NCI-H446 (cell line): ENCODE results near the gene IL27RA.
"Not testable (repeated sequence)": the region's sequence is repeated elsewhere in the genome, so short reads cannot be mapped to it uniquely, and the experiment has no call there.

Experiments
- DNase-seq, 2 experiments: peaks; one replicate each; lab custom pipeline; 2025; lab: John Stamatoyannopoulos, UW

IL27RA gene

DNA sequence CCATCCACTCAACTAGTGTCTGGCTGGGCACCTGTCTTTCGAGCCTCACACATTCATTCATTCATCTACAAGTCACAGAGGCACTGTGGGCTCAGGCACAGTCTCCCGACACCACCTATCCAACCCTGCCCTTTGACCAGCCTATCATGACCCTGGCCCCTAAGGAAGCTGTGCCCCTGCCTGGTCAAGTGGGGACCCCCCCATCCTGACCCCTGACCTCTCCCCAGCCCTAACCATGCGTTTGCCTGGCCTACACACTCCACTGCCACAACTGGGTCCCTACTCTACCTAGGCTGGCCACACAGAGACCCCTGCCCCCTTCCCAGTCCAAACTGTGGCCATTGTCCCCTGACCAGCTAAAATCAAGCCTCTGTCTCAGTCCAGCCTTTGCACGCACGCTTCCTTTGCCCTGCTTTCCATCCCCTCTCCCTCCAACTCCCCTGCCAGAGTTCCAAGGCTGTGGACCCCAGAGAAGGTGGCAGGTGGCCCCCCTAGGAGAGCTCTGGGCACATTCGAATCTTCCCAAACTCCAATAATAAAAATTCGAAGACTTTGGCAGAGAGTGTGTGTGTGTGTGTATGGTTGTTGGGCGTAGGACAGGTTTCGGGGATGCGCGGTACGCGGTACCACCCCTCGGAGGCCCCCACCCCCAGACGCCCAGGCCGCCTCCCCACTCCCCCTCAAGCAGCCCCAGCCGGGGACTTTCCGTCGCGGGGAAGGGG lies 404 bp upstream of the IL27RA start:
- DNase-seq = no peak

DNA sequence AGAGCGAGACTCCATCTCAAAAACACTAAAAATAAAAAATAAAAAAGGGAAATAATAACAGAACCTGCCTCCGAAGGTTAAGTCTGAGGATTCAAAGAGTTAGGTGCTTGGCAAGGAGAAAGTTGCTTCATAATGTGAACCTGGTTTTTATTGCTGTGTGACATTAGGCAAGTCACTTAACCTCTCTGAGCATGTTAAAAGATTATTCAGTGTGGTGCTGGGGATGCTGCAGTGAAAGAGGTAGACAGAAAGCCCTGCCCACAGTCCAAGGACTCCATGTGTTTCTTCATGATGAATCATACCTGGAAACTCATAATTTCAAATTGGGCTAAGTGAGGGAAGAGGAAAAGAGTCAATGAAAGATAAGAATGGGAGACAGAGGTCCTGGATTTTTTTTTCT lies 2.4 kb downstream of the IL27RA start:
- no peak for DNase-seq

DNA sequence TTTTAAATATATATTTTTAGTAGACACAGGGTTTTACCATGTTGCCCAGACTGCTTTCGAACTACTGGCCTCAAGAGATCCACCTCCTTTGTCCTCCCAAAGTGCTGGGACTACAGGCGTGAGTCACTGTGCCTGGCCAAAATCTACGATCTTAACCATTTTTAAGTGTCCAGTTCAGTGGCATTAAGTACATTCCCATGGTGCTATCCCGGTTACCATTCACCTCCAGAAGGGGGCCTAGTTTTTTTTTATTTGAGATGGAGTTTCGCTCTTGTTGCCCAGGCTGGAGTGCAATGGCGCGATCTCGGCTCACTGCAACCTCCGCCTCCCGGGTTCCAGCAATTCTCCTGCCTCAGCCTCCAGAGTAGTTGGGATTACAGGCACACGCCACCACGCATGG lies 3.6 kb downstream of the IL27RA start:
- DNase-seq = not testable (repeated sequence)

DNA sequence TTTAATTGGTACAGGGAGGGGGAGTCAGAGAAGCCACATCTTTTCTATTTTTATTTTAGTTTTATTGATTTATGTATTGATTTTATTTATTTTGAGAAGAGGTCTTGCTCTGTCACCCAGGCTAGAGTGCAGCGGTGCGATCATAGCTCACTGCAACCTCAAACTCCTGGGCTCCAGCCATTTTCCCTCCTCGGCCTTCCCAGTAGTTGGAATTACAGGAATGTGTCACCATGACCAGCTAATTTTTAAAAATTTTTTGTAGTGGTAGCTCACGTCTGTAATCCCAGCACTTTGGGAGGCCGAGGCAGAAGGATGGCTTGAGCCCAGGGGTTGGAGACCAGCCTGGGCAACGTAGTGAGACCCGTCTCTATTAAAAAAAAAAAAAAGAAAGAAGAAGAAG lies 4.1 kb downstream of the IL27RA start:
- DNase-seq = no peak

- DNase-seq = no peak
Observed at GRCh38 chr19:14039181-14039580, 7.6 kb downstream of the IL27RA start.

DNA sequence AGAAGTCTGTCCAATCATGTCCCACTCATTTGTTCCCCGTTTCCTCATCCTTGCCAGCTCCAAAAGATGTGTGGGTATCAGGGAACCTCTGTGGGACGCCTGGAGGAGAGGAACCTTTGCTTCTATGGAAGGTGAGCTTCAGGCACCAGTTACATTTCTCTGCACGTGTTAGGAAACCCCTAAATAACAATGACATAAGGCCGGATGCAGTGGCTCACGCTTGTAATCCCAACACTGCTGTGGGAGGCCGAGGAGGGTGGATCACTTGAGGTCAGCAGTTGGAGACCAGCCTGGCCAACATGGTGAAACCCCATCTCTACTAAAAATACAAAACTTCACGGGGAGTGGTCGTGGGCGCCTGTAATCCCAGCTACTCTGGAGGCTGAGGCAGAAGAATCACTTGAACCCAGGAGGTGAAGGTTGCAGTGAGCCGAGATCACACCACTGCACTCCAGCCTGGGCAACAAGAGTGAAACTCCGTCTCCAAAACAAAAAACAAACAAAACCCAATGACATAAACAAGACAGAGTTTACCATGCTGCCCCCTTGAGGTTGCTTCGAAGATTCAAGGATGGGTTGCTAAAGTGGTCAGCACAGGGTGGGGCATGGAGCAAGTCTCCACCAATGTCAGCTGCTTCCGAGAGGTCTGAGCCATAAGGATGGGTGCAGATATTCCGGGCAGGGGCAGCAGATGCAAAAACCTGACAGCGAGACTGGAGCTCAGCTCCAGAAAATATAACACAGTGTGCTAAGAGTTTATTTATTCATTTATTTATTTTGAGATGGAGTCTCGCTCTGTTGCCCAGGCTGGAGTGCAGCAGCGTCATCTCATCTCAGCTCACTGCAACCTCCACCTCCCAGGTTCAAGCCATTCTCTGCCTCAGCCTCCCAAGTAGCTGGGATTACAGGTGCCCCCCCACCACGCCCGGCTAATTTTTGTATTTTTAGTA lies 11.4 kb downstream of the IL27RA start:
- DNase-seq = peak; percentile 16 to 56

GRCh38 chr19:14047866-14048265 lies 16.3 kb downstream of the IL27RA start:
- DNase-seq = not testable (repeated sequence)

DNA sequence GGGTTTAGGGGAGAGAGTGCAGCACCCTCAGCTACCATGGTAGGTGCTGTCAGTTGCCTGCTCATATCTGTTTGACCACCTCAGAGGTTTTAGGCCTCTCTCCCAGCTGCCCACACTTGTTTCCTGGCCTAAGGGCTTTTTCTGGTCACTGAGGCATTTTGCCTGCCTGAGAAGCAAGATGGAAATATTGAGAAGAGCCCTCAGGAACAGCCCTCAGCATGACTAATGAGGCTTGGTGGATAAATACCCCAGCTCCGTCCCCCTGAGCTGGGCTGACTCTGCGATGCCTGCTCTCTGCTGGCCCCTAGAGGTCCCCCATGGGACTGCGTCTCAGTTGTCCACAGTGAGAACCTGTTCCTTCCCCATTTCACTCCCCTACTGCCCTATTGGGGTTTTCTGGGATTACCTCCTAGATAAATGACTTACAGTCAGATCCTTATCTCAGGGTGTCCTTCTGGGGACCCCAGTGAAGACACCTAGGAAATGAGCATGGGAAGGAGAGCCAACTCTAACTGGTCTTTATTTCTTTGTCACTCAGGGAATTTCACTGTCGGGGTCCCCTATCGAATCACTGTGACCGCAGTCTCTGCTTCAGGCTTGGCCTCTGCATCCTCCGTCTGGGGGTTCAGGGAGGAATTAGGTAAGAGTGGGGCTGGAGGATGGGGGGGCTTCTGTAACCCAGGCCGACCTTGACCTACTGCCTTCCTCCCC lies 17.0 kb downstream of the IL27RA start:
- peak in 1 of 2 experiments; percentile 25 for DNase-seq

DNA sequence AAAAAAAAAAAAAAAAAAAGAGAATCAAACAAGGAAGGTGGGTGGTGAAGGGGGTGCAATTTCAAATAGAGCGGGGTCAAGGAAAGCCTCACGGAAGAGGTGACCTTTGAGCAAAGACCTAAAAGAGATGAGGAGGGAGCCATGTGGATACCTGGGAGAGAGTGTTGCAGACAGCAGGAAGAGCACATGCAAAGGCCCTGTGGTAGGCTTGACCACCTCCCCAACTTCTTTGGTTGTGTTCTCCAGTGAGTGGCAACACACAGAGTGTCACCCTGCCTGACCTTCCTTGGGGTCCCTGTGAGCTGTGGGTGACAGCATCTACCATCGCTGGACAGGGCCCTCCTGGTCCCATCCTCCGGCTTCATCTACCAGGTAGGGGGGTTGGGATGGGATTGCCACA lies 18.9 kb downstream of the IL27RA start:
- no peak for DNase-seq

- DNase-seq = not testable (repeated sequence)
Observed at GRCh38 chr19:14050961-14051360, 19.4 kb downstream of the IL27RA start.

- no peak for DNase-seq
Observed at GRCh38 chr19:14051980-14052379, 20.4 kb downstream of the IL27RA start.

GRCh38 chr19:14052470-14052869 lies 20.9 kb downstream of the IL27RA start:
- no peak for DNase-seq

DNA sequence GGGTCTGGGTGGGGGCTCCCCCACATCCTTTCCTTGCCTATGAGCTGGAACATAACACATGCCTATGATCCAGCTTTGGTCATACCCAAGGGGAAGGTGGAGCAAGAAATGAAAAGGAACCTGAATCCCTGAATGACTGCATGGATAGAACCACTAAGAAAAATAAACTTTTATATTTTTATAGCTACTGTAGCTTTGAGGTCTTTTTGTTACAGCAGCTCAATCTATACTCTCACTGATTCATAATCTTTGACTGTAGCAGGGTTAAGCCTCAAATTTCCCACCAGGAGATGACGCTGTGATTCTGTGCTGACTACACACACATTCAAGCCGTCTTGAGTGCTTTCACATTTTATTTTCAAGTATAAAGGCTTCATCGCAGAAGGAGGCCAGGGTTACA lies 21.5 kb downstream of the IL27RA start:
- no peak for DNase-seq

GRCh38 chr19:14053500-14053899 lies 21.9 kb downstream of the IL27RA start:
- DNase-seq = no peak

DNA sequence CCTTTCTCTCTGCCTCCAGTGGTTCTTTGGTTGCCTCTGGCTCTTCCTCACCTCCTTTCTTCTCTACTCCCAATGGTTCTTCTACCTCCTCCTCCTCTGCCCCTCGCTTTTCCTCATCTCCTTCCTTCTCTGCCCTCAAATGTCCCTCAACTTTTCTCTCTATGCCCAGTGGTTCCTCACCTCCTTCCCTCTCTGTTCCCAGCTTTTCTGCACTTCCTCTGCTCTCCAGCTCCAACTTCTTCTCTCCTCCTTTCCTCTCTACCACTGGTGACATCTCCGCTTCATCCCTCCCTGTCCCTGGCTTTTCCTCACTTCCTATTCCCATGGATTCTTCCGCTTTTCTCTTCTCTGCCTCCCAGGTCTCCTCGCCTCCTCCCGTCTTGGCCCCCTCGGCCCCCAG lies 22.5 kb downstream of the IL27RA start:
- no peak for DNase-seq

- DNase-seq = no peak
Observed at GRCh38 chr19:14054721-14055120, 23.2 kb downstream of the IL27RA start.

- DNase-seq = no peak
Observed at GRCh38 chr19:14055396-14055795, 23.8 kb downstream of the IL27RA start.

DNA sequence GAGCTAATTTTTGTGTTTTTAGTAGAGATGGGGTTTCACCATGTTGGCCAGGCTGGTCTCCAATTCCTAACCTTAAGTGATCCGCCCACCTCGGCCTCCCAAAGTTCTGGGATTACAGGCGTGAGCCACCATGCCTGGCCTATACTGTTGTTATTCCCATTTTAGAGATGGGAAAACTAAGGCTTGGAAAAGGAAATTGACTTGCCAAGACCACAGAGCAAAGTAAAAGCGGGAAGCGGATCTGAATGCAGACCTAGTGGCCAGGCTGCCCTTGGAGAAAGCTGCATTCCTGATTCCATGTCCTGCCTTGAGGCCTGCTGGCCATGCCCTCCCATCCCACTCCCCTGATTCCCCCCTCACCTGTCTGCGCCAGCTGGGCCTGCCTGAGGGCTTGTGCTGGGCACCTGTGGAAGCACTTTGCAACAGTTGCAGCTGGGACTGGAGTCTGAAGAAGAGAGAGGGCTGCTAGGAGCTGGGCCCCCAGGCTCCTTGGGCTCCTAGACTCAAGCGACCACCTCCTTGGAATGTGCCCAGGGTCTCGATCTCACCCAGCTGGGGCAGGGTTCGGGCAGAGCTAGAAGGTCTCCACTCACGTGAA lies 24.6 kb downstream of the IL27RA start:
- no peak for DNase-seq

DNA sequence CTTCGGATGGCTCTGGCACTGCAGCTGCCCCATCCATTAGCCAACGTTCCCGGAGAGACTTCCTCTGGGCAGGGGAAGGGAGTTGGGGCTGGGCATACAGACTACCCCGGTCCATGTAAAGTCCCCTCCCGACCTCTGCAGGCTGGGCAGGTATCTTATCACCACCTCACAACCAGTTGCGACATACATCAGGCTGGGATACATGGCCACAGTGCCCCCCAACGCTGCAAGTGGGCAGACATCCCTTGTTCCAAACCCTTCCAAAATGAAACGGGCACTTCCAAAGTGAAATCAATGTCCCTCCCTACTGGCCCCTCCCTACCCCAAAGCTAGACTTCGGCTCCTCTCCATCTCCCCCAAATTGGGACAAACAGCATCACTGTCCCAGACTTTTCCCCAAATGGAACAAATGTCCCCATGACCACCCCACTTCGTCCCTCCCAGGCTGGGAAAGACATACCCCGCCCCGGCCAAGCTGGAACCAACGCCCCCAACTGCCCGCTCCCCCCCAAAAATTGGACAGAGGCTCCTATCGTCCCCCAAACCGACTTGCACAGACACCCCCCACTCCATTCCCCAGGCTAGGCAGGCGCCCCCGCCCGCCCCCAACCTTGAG lies 25.3 kb downstream of the IL27RA start:
- DNase-seq = no peak

DNA sequence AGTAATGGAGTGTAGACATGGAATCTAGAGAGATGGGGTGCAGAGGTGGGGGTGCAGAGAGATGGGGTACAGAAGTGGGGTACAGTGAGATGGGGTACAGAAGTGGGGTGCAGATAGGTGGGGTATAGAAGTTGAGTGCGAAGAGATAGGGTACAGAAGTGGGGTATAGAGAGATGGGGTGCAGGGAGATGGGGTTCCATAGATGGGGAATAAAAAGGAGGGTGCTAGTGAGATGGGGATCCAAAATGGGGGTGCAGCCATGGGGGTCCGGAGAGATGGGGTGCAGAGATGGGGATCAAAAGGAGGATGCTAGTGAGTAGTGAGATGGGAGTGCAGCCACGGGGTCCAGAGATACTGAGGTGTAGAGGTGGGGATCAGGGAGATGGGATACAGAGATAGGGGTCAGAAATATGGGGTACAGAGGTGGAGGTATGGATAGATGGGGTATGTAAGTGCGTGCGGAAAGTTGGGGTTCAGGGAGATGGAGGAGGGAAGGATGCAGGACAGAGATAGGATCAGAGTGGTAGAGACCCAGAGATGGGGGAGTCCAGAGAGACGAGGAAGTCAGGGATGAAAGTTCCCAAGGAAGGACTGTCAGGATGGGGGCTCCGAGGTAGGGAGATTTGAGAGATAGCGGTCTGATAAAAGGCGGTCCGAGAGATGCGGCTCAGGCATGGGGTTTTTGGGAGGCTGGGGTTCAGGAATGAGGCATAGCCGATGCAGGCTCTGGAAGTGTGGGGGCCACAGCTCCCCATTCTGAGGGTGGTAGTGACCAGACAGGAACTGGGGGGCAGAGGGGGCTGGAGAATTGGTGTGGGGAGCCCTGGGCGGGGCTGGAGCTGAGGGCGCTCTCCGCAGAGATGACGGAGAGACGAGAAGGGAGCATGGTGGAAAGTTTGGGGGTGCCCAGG lies 26.9 kb downstream of the IL27RA start:
- DNase-seq = no peak

DNA sequence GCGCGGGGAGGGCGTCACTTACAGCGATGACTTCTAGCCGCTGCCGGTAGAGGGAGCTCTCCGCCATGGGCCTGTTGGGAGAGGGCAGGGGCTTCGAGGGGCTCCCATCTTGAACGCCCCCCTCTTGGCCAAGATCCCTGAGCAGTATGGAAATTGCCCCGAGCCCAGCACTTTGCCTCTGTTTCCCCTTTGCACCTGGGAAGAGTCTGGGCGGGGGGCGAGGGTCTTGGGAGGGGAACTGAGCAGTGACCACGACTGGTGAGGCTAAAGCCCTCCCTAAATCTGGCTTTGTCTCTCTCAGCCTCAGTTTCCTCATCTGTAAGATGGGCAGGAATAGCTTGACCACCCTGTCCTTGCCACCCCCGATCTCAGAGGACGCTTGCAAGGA lies 27.5 kb downstream of the IL27RA start:
- no peak for DNase-seq
